HG03135 (cell line): ENCODE results near the gene DLGAP4.

Experiments used
- ATAC-seq: cut with Tn5 transposase; IDR thresholded peaks from one replicate; pipeline ENCODE4 v1.9.1; 2021; ENCODE audit warnings: mild to moderate bottlenecking, moderate library complexity; ENCODE audit not compliant: unreplicated experiment

DLGAP4 gene

GRCh38 chr20:36525620-36526365 is 219.7 kb downstream of the DLGAP4 start:
- no peak for ATAC-seq

- ATAC-seq: no peak
These were observed 220.4 kb downstream of the DLGAP4 start for GRCh38 chr20:36526521-36527011.

- no peak for ATAC-seq
These were observed 221.4 kb downstream of the DLGAP4 start for GRCh38 chr20:36527331-36528125.

GRCh38 chr20:36528176-36528874 is 222.2 kb downstream of the DLGAP4 start:
- no peak for ATAC-seq

GRCh38 chr20:36528875-36529417 is 222.8 kb downstream of the DLGAP4 start:
- ATAC-seq: no peak

- ATAC-seq: no peak
These were observed 226.2 kb downstream of the DLGAP4 start for GRCh38 chr20:36532388-36532787.

GRCh38 chr20:36532822-36533221 is 226.7 kb downstream of the DLGAP4 start:
- ATAC-seq: no peak

GRCh38 chr20:36538026-36538722 is 232.0 kb downstream of the DLGAP4 start:
- no peak for ATAC-seq

GRCh38 chr20:36540551-36541211 is 234.5 kb downstream of the DLGAP4 start:
- no peak for ATAC-seq

GRCh38 chr20:36541227-36541767 is 235.2 kb downstream of the DLGAP4 start, which contains the start of gene MYL9:
MYL9 (plus strand) TSS chr20:36541519; CDS start chr20:36544885, 3,366 bp downstream.
- no peak for ATAC-seq

- ATAC-seq: no peak
These were observed 235.8 kb downstream of the DLGAP4 start for GRCh38 chr20:36541768-36542488.

- no peak for ATAC-seq
These were observed 236.5 kb downstream of the DLGAP4 start for GRCh38 chr20:36542516-36543183.

GRCh38 chr20:36543184-36544133 is 237.3 kb downstream of the DLGAP4 start:
- no peak for ATAC-seq

GRCh38 chr20:36544134-36545018 is 238.2 kb downstream of the DLGAP4 start:
- ATAC-seq: no peak

- no peak for ATAC-seq
These were observed 240.1 kb downstream of the DLGAP4 start for GRCh38 chr20:36546111-36546736.
